Measurements from ENCODE around the gene TRRAP.

GRCh38 chr7:98994046-98994944 is 116.0 kb downstream of the TRRAP start:
- TF ChIP-seq CTCF (conservative IDR thresholded peaks at IDR 0.05; ENCODE audit: low read depth, low read length) (no peak), RAD21 (IDR thresholded peaks at IDR 0.05; ENCODE audit: low read length) (no peak), MXI1 (IDR thresholded peaks at IDR 0.05; ENCODE audit: borderline replicate concordance, low read depth, low read length) (no peak), SMC3 (IDR thresholded peaks at IDR 0.05; ENCODE audit: low read depth, low read length) (no peak), USF2 (IDR thresholded peaks at IDR 0.05; ENCODE audit: low read depth, low read length) (no peak), MAFK (IDR thresholded peaks at IDR 0.05; ENCODE audit: low read depth, low read length) (no peak), POLR2A (IDR thresholded peaks at IDR 0.05; ENCODE audit: low read depth, low read length) (no peak), RFX5 (IDR thresholded peaks at IDR 0.05; ENCODE audit: low read depth, low read length) (no peak), MAZ (IDR thresholded peaks at IDR 0.05; ENCODE audit: borderline replicate concordance, low read depth, low read length) (no peak), RCOR1 (IDR thresholded peaks at IDR 0.05; ENCODE audit: insufficient replicate concordance, low read length) (no peak), NFE2L2 (IDR thresholded peaks at IDR 0.05; ENCODE audit: low read depth, low read length) (no peak), FOS (IDR thresholded peaks at IDR 0.05; ENCODE audit: low read depth, low read length) (no peak)
